Activated CD4-positive, alpha-beta T cell treated with anti-CD3 and anti-CD28 coated beads, Interleukin-2, amount 50 U/mL, for 48 hours (primary cell): ENCODE results near the gene NLK.
"Not testable (repeated sequence)": the region's sequence is repeated elsewhere in the genome, so short reads cannot be mapped to it uniquely, and the experiment has no call there.

ENCODE experiments used
- DNase-seq, 2 experiments: peaks; one replicate each; pipeline ENCODE4 v3.0.0-alpha.2; 2020

The NLK gene

DNA sequence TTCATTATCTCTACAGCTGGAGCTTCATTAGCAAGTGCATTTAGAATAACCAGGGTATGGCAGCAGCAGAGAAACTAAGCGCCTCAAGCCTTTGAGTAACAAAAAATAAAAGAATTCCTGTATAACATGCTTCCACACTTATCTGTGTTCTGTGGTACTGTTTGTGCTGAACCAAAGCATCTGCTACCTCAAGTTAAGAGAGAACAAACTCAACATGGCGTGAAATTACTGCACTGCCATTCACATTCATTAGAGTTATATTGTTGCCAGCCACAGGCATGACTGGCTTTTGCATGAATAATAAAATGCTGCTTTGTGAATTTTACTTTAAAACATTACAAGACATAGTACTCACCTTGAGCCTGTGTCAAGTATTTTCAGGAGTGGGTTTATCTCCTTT is 76.6 kb downstream of the NLK start:
- no peak for DNase-seq

GRCh38 chr17:28119560-28119959 is 77.1 kb downstream of the NLK start:
- no peak for DNase-seq

DNA sequence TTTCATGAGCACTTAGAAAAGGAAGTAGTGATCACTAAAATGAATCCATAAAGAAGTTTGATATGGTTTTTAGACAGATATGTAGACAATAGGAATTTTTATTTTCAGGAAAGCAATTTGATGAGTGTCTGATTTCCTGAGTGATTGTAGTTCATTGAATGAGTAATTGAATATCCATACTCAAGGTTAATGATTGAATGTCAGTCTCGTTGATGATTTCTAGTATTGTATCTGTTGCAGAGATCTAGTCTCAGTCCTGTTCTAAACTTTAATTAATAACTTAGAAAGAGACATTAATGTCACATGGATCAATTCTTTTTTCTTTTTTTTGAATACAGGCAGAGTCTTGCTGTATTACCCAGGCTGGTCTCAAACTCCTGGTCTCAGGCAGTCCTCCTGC is 78.3 kb downstream of the NLK start:
- no peak for DNase-seq

DNA sequence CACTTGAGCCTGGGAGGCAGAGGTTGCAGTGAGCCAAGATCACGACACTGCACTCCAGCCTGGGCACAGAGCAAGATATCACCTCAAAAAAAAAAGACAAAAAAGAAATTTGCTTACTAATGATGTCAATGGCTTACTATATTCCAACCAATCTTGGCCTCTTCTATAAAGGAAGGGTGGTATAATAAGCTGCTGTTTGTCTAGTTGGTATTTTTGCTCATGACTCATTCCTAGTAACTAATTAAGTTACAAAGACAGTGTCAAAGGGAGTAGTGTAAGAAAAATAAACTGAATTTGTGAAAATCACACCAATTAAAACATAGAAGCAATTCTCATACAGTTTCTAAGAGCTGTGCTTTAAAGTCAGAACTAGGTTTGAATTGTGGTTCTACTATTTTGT is 82.5 kb downstream of the NLK start:
- DNase-seq = no peak

- DNase-seq = no peak
Measured at GRCh38 chr17:28125526-28126378, 83.3 kb downstream of the NLK start.

DNA sequence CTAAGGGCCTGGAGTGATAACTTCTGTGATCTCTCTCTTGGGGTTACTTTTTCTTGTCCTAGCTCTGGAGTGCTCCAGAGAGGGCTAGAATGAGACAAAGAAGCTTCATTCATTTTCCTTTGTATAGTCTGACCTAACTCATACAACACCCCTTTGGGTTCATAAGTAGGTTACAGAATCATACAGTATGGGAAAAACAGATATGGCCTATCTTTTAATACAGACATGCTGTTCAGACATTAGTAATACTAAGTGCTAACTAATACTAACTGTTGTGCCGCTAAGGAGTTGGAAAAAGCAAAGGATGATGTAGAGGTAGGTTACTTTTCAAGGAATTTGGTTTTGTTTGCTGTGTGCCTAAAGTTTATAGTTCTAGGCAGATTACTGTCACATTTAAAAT is 84.7 kb downstream of the NLK start:
- no peak for DNase-seq

DNA sequence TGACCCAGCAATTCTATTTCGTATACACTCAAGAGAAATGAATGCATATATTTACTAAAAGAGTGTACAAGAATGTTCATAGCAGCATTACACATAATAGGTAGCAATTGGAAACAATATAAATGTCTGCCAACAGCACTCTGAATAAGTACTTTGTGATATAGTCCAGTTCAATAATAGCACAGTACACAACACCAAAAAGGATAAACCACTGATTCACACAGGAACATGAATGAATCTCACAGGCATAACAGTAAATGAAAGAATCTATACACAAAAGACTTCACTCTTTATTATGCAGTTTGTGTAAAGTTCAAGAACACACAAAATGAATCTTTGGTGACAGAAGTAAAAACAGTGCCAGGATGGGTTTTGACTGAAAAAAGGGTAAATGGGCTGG is 86.3 kb downstream of the NLK start:
- no peak for DNase-seq

DNA sequence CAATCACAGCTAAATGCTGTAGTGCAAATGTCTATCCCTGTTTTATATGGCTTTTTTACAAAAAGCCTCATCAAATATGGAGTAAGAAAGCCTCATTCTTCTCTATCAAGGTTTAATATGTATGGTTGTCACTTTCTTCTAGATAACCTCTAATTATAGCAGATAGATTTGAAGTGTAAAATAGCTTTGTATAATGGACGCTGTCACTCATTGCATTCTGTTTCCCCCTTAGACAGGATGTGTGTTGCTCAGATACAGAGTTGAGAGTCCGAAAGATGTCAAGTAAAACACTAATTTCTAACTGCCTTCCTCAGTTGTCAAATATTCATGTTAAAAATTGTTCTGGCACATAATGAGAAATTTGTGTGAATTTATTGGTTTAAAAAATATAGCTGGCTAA is 88.0 kb downstream of the NLK start:
- no peak for DNase-seq

DNA sequence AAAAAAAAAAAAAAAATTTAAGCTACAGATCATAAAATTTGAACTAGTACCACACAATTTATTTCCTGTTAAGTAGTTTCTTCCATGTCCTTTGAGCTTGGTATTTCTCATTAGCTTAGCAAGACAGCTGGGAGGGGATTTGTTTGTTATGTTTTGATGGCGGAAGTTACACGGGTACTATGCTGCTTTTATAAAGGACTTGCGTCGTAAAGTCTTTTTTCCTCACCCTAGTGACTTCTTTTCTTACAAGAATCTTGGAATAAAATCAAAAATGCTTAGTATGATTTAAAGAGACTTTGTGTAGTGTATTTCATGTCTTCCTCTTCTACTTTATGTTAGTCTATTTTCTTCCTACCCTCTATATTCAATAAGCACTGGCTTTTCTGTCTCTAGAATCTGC is 89.1 kb downstream of the NLK start:
- DNase-seq = no peak

DNA sequence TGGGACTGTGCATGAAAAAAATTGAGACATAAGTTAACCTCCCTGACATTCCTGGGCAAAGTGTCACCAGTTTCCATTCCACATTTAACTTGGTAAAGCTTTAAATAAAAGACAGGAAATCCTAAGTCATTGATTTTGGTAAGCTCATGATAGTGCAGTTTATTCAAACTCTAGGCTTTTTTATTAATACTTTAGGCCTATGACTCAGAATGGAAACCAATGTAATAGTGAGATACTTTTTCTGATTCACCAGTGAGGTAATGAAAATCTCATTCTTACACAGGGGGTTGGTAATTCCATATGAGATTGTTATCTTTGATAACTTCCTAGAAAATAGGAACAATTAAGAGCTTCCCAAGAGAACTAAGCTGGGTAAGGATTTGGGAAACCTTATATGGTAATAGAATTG is 91.1 kb downstream of the NLK start:
- DNase-seq = no peak

GRCh38 chr17:28136923-28137322 is 94.4 kb downstream of the NLK start:
- no peak for DNase-seq

GRCh38 chr17:28139822-28140221 is 97.3 kb downstream of the NLK start:
- DNase-seq = no peak

- DNase-seq = no peak
Measured at GRCh38 chr17:28141313-28141712, 98.8 kb downstream of the NLK start.

DNA sequence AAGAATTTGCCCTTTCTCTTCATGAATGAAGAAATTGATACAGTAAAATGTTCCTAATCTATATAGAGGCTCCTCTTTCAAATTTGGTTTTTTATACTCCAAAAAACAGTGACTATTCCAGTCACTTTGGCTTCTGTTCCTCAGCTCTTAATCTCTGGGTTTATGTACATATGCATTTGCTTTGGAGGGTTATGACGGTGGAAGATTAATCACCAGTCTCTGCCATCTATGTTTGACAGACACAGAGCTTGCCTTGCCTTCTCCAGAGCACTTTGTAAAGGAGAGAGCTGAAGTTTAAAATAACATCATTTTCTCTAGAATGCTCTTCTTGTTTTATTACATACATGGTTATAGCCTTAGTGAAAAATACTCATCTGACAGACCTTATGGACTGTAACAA is 99.3 kb downstream of the NLK start:
- DNase-seq = no peak

DNA sequence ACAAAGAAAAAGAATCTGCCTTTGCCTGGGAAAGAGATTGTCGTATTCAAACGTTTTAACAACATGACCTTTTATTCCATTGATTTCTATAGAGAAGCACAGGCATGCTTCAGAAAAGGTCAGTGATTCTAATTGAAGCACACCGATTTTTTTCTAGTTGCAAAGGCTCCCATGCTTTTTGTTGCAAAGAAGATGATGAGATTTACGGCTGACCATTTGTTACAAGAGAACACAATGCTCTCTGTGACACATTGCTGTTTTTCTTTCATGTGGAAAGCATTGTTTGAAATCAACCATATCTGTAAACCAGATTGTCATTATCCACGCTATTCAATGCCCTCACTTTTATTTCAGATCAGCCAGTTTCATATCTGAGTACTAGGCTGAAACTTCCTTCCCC is 99.8 kb downstream of the NLK start:
- DNase-seq = no peak

- no peak for DNase-seq
Measured at GRCh38 chr17:28144019-28144418, 101.5 kb downstream of the NLK start.

DNA sequence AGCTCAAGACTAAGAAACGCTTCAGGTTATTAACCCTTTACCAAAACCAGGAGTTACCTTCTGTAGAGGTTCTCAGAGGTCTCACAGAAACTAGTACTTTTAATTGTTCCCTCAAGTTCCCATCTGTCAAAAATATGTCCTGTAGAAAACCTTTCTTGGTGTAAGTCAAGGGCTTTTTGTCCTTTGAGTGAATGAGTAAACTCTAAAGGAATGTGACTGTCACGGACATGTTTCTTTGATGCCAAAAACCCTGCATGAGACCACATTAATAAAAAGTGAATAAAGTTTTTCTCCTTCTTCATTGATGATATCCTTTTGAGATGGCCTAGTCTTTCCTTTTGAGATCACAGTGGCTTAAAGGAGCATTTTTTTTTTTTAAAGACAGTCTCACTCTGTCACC is 102.9 kb downstream of the NLK start:
- DNase-seq = no peak

GRCh38 chr17:28147017-28147416 is 104.5 kb downstream of the NLK start:
- no peak for DNase-seq

- no peak for DNase-seq
Measured at GRCh38 chr17:28151001-28151400, 108.5 kb downstream of the NLK start.

GRCh38 chr17:28154214-28154613 is 111.7 kb downstream of the NLK start:
- no peak for DNase-seq

DNA sequence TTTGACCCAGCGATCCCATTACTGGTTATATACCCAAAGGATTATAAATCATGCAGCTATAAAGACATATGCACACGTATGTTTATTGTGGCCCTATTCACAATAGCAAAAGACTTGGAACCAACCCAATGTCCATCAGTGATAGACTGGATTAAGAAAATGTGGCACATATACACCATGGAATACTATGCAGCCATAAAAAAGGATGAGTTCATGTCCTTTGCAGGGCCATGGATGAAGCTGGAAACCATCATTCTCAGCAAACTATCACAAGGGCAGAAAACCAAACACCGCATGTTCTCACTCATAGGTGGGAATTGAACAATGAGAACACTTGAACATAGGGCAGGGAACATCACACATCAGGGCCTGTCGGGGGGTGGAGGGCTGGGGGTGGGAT is 112.9 kb downstream of the NLK start:
- DNase-seq = not testable (repeated sequence)

DNA sequence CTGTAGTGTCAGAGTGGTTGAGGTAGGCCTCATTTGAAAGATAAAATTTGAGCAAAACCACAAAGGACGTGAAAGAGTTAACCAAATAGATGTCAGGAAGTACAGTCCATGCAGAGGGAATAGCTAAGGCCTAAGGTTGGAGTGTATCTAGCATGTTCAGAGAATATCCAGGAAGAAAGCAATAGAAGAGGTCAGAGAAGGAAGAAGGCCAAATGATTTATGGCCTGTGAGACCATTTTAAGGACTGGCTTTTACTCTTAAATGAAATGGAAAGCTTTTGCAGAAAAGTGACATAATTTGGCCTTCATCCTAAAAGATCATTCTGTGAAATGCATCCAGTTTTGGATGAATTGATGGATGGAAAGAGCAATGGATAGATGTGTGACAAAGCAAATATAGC is 116.5 kb downstream of the NLK start:
- DNase-seq = no peak

DNA sequence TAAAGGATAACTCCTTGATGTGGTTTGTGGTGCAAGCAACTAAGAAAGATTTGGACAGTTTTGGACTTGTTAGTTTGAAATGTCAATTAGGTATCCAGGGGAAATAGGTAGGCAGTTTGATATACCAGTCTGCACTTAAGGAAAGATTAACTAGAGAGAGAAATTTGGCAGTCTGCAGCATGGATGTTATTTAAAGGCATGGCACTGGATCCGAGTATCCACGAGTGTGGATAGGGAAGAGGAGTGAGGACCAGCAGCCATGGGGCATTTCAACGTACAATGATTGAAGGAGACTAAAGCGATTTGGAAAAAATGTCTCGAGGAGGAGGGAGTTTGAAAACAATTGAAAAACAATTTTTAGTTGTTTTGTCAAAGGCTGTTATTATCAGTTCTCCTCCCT is 117.4 kb downstream of the NLK start:
- no peak for DNase-seq

GRCh38 chr17:28160610-28161009 is 118.1 kb downstream of the NLK start:
- no peak for DNase-seq

- no peak for DNase-seq
Measured at GRCh38 chr17:28161311-28161710, 118.8 kb downstream of the NLK start.
